NCI-H1436 treated with DMSO at 0.1 percent for 48 hours (cell line): ENCODE data around the gene TMEM217.
"Not testable (repeated sequence)": the region's sequence is repeated elsewhere in the genome, so short reads cannot be mapped to it uniquely, and the experiment has no call there.

Source experiments
- DNase-seq: peaks from one replicate; lab custom pipeline; 2025; lab: John Stamatoyannopoulos, UW

The TMEM217 gene

DNA sequence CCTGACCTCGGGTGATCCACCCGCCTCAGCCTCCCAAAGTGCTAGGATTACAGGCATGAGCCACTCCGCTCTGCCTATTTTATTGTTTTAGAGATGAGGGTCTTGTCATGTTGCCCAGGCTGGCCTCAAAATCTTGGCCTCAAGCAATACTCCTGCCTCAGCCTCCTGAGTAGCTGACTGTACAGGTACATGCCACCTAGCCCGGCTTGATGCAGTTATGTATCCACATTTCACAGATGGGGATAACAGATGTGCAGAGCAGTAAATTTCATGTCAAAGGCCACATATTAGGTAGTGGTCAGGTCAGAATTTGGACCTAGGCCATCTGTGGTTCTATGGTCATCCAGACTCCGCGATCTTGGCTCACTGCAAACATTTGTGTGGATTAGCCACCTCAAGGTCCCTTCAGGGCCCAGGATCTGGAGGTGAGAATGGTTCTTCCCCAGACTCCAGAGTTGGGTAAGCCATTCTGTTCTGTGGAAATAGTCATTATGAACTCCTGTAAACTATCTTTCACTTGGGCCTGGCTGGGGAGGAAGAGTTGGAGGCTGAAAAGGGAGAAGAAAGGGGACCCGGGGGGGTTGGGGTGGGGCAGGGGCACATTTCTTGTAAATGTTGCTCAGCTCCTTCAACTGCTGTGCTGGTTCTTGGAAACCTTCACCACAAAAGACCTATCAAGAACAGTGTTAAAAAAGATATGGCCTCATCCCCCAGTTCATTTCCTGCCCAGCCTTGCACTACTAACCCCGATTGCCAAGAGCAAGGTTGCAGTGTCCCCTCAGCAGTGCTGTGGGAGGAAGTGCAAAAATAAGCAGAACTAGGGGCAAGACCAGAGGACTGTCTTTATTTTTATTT lies 75.0 kb downstream of the TMEM217 start:
- DNase-seq, result no peak

GRCh38 chr6:37180610-37181009 lies 77.3 kb downstream of the TMEM217 start:
- not testable (repeated sequence) for DNase-seq

GRCh38 chr6:37180075-37180474 lies 77.9 kb downstream of the TMEM217 start:
- no peak for DNase-seq

GRCh38 chr6:37177935-37178517 lies 79.9 kb downstream of the TMEM217 start:
- no peak for DNase-seq

- DNase-seq, result no peak
Measured at GRCh38 chr6:37177077-37177934, 80.6 kb downstream of the TMEM217 start.

GRCh38 chr6:37176268-37177076 lies 81.5 kb downstream of the TMEM217 start:
- no peak for DNase-seq

DNA sequence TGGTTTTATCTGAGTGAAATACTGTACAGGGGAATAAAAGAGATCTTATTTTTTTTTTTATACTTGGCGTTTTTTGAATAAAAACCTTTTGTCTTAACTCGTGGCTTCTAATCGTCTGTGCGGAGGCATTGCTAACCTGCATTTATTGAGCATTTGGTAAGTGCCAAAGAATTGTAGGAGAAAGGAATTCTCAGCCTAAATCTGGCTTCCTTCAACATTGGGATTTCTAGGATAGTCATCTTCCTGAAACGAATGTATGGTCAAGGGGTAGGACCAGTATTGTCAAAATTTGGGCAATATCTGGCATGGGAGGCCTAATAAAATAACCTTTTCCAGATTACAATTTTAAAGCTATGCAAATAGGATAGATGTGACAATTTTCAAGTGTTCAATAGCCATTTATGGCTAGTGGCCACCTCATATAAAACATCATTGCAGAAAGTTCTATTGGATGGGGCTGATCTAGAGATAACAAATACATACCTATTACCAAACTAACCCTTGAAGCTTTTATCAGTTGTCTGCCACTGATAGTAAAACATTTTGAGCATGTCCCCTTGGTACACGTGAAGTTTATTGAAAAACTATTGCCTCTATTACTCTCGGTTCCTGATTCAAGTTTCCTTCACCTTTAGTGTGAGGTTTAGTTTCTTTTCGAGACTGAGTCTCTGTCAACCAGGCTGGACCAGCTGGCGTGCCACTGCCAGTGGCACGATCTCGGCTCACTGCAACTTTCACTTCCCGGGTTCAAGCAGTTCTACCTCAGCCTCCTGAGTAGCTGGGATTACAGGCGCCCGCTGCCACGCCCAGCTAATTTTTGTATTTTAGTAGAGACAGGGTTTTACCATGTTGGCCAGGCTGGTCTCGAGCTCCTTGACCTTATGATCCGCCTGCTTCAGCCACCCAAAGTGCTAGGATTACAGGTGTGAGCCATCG lies 82.3 kb downstream of the TMEM217 start:
- no peak for DNase-seq

- DNase-seq, result no peak
Measured at GRCh38 chr6:37174515-37175331, 83.2 kb downstream of the TMEM217 start.

GRCh38 chr6:37174196-37174514 lies 83.8 kb downstream of the TMEM217 start:
- DNase-seq, result no peak

GRCh38 chr6:37173493-37174195 lies 84.3 kb downstream of the TMEM217 start:
- no peak for DNase-seq

DNA sequence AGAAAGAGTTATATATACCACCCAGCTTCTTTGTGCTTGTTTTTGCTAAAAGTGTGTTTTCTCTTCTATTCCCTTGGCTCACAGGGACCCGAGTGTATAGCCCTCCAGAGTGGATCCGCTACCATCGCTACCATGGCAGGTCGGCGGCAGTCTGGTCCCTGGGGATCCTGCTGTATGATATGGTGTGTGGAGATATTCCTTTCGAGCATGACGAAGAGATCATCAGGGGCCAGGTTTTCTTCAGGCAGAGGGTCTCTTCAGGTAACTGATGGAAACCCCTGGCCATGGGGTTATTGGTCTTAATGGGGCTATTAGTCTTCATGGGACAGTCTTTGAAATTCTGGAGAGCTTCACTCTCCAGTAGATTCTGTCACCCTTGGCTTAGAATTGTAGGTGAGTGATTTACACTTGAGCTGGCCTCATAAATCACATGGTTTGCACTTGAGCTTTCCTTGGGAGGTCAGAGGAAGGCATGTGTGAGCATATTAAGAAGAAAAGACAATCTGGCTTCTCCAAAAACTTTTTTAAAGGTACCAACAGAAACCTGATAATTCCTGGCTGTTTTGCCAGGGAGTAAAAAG lies 84.9 kb downstream of the TMEM217 start:
- DNase-seq, result no peak

DNA sequence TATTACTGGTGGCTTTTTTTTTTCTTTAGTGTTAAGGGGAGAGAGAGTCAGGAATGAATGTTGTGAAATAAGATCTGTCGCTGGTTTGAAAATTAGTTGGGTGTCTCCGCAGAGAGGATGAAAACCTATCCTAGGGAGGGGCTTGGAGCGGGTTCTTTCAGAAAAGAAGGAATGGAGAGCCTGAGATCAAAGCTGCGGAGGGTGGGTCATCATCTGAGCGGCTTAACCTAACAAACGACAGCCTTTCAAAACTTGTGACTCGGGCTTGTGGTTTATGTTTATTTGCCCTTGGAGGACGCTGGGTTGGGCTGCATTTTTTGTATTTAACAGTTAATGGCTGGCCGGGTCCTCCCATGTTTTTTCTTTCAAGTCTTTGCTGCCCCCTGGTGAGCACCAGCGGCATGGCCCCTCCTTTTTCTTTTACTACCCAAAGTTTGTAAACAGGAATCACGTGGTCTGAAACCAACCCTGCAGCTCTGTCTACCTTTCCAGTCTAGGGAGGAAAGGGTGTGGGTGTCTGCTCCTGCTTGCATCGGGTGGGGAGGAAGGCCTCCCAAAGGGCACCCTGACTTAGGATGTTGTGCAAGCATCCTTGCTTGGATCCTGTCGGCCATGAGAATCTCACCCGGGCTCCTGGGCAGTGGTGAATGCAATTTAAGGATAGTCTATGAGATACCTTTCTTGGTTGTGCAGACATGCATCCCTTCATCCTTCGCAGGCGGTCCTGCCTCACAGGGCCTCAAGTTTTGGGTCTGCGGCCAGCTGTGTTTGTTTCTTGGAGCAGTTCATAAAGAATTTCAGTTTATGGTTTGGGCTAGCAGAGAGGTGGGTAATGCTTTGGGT lies 85.8 kb downstream of the TMEM217 start:
- DNase-seq, result peak; percentile 56

- no peak for DNase-seq
Measured at GRCh38 chr6:37171201-37171969, 86.6 kb downstream of the TMEM217 start.

DNA sequence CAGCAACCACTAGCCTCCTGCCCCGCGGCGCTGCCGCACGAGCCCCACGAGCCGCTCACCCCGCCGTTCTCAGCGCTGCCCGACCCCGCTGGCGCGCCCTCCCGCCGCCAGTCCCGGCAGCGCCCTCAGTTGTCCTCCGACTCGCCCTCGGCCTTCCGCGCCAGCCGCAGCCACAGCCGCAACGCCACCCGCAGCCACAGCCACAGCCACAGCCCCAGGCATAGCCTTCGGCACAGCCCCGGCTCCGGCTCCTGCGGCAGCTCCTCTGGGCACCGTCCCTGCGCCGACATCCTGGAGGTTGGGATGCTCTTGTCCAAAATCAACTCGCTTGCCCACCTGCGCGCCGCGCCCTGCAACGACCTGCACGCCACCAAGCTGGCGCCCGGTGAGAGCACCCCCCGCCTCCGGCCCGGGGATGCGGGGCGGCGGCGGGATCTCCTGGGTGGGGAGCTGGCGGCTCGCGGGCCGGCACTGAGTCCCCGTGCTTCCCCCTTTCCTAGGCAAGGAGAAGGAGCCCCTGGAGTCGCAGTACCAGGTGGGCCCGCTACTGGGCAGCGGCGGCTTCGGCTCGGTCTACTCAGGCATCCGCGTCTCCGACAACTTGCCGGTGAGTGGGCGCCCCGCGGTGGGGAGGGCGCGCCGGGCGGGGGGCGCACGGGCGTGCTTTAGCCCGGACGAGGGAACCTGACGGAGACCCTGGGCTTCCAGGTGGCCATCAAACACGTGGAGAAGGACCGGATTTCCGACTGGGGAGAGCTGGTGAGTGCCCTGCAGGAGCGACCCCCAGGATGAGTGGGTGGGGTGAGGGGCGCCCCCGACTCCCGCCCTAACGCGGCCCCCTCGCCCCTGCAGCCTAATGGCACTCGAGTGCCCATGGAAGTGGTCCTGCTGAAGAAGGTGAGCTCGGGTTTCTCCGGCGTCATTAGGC lies 87.4 kb downstream of the TMEM217 start:
- DNase-seq, result no peak

DNA sequence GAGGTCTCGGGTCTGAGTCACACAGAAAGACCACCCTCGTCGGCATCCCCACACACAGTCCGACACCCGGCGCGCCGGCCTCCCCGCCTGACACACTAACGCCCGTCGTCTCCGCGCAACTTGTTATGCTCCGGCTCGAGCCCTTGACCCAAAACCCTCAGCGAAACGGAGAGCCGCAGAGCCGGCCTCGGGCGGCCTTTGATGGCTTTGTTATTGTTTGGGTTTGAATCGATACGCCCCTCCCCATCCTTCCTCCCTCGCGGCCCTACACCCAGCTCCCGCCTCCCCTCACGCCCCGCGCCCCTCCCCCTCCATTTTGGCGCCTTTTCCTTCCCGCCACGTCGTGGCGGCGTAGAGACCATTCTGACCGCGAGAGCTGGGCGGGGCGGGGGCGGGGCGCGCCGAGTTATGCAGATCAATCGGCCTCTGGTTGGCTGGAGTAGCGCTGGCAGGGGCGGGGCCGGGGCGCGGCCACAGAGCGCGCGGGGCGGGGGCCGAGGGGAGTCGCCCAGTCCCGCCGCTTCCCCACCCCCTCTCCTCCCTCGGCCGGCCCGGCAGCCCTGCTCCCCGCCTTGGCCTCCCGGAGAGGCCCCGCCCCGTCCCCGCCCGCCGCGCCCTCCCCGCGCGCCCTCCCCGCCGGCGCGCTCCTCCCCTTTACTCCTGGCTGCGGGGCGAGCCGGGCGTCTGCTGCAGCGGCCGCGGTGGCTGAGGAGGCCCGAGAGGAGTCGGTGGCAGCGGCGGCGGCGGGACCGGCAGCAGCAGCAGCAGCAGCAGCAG lies 88.3 kb downstream of the TMEM217 start, which contains the start of gene PIM1:
TSS of gene PIM1 (plus strand) at position 657 of the 777 bp plus-strand sequence. CDS start 424 bp downstream, outside the sequence.
- peak; percentile 71 for DNase-seq
